C4-2B (cell line): ENCODE data around the gene MYCT1.

Experiments used
- ZFX ChIP-seq: fragments of 450-650 bp; IDR thresholded peaks from 2 replicates; pipeline ENCODE4 v1.6.1; 2017
- TF ChIP-seq, protein P1 (sequence below): fragments of 450-650 bp; conservative IDR thresholded peaks from 2 replicates; pipeline ENCODE4 v1.5.1; 2017; ENCODE audit warnings: mild to moderate bottlenecking

DNA sequence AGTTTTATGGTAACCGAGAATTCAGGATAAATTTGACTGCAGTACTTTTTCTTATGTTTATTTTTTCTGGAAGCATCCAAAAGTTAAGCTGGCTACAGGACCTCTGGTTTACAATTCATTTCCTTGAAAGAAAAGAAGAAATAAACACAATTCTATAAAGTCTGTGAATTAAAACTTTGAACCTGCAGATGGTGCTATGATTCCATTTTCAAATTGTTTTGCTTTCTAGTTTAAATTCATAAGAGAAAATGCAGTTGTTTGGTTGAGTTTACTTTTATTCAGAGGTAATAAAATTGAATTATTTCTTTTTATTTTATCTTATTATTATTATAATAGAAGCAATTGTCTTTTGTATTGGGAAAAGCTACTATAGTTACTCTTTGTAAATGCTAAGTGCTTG is 51.1 kb downstream of the MYCT1 start:
- TF ChIP-seq, protein P1, sequence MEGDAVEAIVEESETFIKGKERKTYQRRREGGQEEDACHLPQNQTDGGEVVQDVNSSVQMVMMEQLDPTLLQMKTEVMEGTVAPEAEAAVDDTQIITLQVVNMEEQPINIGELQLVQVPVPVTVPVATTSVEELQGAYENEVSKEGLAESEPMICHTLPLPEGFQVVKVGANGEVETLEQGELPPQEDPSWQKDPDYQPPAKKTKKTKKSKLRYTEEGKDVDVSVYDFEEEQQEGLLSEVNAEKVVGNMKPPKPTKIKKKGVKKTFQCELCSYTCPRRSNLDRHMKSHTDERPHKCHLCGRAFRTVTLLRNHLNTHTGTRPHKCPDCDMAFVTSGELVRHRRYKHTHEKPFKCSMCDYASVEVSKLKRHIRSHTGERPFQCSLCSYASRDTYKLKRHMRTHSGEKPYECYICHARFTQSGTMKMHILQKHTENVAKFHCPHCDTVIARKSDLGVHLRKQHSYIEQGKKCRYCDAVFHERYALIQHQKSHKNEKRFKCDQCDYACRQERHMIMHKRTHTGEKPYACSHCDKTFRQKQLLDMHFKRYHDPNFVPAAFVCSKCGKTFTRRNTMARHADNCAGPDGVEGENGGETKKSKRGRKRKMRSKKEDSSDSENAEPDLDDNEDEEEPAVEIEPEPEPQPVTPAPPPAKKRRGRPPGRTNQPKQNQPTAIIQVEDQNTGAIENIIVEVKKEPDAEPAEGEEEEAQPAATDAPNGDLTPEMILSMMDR: peak; percentile 34
- no peak for TF ChIP-seq ZFX
